NT2/D1 (cell line): Measurements from ENCODE around the gene ADAMTSL1.
"Not testable (repeated sequence)": the region's sequence is repeated elsewhere in the genome, so short reads cannot be mapped to it uniquely, and the experiment has no call there.

Experiments used
- DNase-seq: peaks from one replicate; pipeline ENCODE4 v3.0.0-alpha.2; 2011; ENCODE audit warnings: low read depth, low spot score
- H3K27me3 ChIP-seq: 2 replicates; pipeline ENCODE4 v1.6.0; 2011; ENCODE audit warnings: mild to moderate bottlenecking; ENCODE audit not compliant: insufficient read length, insufficient read depth
- H3K36me3 ChIP-seq: 2 replicates; pipeline ENCODE4 v1.6.1; 2011; ENCODE audit warnings: mild to moderate bottlenecking, low read length, mixed read lengths; ENCODE audit not compliant: insufficient read depth, insufficient read length
- H3K4me1 ChIP-seq: 2 replicates; pipeline ENCODE4 v1.5.1; 2011; ENCODE audit not compliant: insufficient read depth, insufficient read length
- H3K4me3 ChIP-seq: 2 replicates; pipeline ENCODE4 v1.5.1; 2011; ENCODE audit warnings: low read depth; ENCODE audit not compliant: insufficient read length
- H3K9ac ChIP-seq: 2 replicates; pipeline ENCODE4 v1.6.0; 2011; ENCODE audit warnings: low read depth; ENCODE audit not compliant: insufficient read length
- H3K9me3 ChIP-seq: 2 replicates; pipeline ENCODE4 v1.5.1; 2011; ENCODE audit warnings: mild to moderate bottlenecking, low read length; ENCODE audit not compliant: insufficient read depth
- SUZ12 ChIP-seq: IDR thresholded peaks from 2 replicates; pipeline ENCODE4 v1.6.1; 2011; ENCODE audit not compliant: insufficient read length, insufficient read depth; ENCODE audit errors: extremely low read depth
- YY1 ChIP-seq: IDR thresholded peaks from 2 replicates; pipeline ENCODE4 v1.6.1; 2011; ENCODE audit not compliant: insufficient read length, insufficient read depth
- ZNF274 ChIP-seq: IDR thresholded peaks from 2 replicates; pipeline ENCODE4 v1.6.1; 2011; ENCODE audit warnings: mild to moderate bottlenecking, low read depth, low read length

The ADAMTSL1 gene

DNA sequence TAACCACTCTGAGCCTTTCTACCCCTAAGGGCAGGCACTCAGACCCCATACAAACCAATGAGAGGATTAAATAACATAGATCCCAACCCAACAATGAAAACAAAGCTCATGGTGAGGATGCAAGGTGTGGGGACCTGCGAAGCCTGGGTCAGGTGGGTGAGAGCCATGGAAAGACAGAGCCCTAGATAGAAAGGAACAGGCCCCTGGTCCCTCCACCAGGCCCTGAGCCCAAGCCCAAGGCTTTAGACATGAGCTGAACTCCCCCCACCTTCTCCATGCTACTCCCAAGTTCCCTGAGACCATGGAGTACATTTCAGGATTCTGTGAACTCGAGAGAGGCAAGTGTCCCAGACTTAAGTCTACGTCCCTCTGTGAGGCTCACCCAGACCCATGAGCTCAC is 452.6 kb downstream of the ADAMTSL1 start:
- no peak for DNase-seq
- H3K4me3 ChIP-seq = no peak overlapping the region
- no peaks in the 10 kb centered on the region for H3K36me3 ChIP-seq
- no peaks in the 10 kb centered on the region for H3K27me3 ChIP-seq
- peaks cover 2% of the 10 kb centered on the region for H3K4me1 ChIP-seq
- no peaks in the 10 kb centered on the region for H3K9me3 ChIP-seq
- TF ChIP-seq SUZ12 (no peak), YY1 (no peak), ZNF274 (no peak)
- H3K9ac ChIP-seq = no peak overlapping the region

DNA sequence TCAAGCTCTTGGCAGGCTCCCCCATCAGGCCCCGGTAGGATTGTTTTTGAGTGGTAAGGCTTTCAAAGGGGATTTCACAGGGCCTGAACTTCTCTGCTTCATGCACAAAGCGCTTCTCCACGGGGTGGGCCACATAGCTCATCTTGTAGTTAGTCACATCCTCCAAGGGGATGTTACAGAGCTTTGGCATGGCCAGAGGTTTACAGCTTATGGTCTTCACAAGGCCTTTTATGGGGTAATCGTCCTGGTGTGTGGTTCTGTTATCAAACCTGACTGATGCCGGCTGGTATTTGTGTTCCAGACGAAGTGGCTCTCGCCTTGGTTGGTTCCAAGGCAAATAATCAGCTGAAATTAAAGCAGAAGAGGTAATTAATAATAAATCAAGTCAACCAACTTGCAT is 454.8 kb downstream of the ADAMTSL1 start:
- Histone ChIP-seq H3K9ac (no peak overlapping the region), H3K4me3 (no peak overlapping the region), H3K27me3 (no peaks in the 10 kb centered on the region), H3K4me1 (no peaks in the 10 kb centered on the region), H3K36me3 (no peaks in the 10 kb centered on the region), H3K9me3 (no peaks in the 10 kb centered on the region)
- DNase-seq = no peak
- TF ChIP-seq YY1 = no peak
- TF ChIP-seq SUZ12 = no peak
- no peak for TF ChIP-seq ZNF274

DNA sequence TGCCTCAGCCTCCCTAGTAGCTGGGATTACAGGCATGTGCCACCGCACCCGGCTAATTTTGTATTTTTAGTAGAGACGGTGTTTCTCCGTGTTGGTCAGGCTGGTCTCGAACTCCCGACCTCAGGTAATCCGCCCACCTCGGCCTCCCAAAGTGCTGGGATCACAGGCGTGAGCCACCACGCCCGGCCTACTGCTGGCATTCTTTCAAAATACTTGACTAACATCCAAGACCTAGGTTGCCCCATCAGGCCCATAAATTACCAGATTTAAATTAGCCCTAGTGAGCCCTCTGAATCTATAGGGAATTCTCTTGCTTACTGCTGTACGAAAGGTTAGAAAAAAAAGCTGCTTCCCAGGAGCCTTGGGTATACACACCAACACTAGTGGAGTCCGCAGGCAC is 456.7 kb downstream of the ADAMTSL1 start:
- H3K36me3 ChIP-seq, H3K9me3 ChIP-seq, H3K4me3 ChIP-seq, DNase-seq, H3K27me3 ChIP-seq, H3K4me1 ChIP-seq, H3K9ac ChIP-seq: not testable (repeated sequence)

DNA sequence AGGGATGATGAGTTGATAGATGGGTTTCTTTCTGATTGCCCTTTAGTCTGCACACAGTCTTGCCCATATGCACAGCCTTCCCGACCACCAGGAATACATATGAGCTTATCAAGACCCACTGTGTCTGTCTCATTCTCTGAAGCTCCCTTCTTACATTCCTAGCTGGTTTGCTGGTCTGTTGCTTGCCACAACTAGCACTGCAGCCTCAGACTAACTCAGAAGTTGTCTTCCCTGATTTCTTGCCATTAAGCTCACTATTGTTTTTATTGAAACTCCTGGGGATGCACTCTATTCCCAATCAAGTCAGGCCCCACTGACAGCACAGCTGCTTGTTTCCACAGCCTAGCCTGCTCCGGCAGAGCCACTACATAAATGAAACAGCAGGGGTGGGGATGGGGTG is 461.6 kb downstream of the ADAMTSL1 start:
- no peak for DNase-seq
- no peaks in the 10 kb centered on the region for H3K27me3 ChIP-seq
- TF ChIP-seq ZNF274 (no peak), YY1 (no peak), SUZ12 (no peak)
- H3K4me1 ChIP-seq = no peaks in the 10 kb centered on the region
- no peaks in the 10 kb centered on the region for H3K36me3 ChIP-seq
- no peak overlapping the region for H3K9ac ChIP-seq
- H3K9me3 ChIP-seq = no peaks in the 10 kb centered on the region
- H3K4me3 ChIP-seq = no peak overlapping the region

DNA sequence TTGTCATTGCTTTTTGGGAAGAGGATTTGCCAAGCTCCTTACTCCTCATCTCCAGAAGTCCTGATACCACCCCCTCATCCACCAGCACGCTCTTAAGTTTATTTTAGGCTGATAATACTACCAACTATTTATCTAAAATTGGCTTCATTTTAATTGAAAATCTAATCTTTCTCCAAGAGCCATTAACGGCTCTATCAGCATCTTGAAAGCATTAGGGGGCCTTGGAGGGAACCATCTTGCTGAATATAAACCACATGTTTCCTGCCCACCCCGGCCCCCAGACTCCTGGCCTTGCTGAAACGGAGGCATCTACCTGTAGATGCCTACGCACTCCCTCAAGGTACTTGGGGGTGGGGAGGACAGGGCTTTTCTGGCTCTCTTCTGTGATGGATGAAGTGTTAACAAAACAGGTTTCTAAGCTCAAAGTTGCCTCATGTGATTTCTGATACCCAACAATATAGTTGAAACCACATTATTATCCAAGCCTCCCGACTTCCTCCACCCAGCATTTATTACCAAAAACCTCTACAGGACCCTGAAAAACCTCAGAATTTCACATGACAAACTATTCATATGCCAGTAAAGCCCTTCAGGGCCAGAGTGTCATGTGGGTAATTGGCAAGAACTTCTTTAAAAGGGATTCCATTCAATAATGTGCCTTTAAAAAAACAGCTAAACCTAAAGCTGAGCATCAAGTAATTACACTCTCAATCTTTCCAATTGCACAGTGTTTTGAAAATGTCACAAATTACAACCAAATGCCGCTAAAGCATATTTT is 462.3 kb downstream of the ADAMTSL1 start:
- no peak for TF ChIP-seq SUZ12
- no peak for TF ChIP-seq ZNF274
- Histone ChIP-seq H3K36me3 (no peaks in the 10 kb centered on the region), H3K9ac (no peak overlapping the region), H3K9me3 (no peaks in the 10 kb centered on the region), H3K4me3 (no peak overlapping the region), H3K27me3 (no peaks in the 10 kb centered on the region), H3K4me1 (no peaks in the 10 kb centered on the region)
- DNase-seq = no peak

DNA sequence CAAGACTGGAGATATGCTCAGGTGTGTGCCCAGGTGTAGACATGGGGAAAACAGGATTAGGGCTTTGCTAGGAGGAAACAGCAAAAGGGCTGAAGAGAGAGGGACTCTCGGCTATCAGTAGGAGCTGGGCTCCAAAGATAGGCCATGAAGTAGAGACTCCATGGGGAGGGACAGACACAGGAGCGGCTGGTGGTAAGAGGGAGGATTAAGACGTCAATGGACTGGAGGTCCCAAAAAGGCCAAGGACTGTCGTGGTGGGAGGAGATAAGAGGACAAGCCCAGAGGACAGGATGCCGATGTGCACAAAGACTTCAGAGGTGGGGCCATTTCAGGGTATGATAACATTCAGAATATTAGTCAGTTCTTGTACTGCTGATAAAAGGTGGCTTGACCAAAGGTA is 466.0 kb downstream of the ADAMTSL1 start:
- H3K4me3 ChIP-seq = no peak overlapping the region
- no peak for TF ChIP-seq YY1
- no peak for TF ChIP-seq ZNF274
- no peak for TF ChIP-seq SUZ12
- H3K9ac ChIP-seq = no peak overlapping the region

DNA sequence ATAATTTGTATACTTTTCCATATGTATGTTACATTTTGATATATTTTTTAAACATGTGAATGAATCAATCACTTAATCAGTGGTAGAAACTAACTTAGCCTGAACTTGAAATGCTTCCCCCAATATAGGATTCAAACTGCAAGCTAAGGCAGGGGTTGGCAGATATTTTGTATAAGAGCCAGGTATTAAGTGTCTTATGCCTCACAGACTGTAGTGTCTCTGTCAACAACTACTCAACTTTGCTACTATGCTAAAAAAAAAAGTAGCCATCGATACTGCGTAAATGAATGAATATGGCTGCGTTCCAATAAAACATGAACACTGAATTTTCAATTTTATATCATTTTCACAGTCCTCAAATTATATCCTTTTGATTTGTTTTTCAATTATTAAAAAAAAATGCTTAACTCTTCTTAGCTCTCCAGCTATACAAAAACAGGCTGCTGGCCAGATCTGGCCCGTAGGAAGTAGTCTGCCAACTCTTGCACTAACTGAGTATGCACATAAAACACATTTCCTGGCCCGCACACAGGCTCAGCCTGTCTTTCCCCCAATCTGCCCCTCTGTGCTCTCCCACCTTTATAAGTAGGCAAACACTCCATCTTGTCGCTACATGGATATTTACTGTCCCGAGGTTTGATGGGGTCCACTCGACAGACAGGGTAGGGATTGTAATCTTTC is 467.2 kb downstream of the ADAMTSL1 start:
- DNase-seq = no peak
- Histone ChIP-seq H3K9ac (no peak overlapping the region), H3K36me3 (no peaks in the 10 kb centered on the region), H3K4me1 (no peaks in the 10 kb centered on the region), H3K27me3 (no peaks in the 10 kb centered on the region), H3K4me3 (no peak overlapping the region), H3K9me3 (no peaks in the 10 kb centered on the region)
- TF ChIP-seq YY1 (no peak), ZNF274 (no peak)

More for the DNA sequence above, 466.0 kb downstream of the ADAMTSL1 start:
- Histone ChIP-seq H3K4me1 (no peaks in the 10 kb centered on the region), H3K36me3 (no peaks in the 10 kb centered on the region), H3K27me3 (no peaks in the 10 kb centered on the region), H3K9me3 (no peaks in the 10 kb centered on the region)
- DNase-seq = no peak

DNA sequence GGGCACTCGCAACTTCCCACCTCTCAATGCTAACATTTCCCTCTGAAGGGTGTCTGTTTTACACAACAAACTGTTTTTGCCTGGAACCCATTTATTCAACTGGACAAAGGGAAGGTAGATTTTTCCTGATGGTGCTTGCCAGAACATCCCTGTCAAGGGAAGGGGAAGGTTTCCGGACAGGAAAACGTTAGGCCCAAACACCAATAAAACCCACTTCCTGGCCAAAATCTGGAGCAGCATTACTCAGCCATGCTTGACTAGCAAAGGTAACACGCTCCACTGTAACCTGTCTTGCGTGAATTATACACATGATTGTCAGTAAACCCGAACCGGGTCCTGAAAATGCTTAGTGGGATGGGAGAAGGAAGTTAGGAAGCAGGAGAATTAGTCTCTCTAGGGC is 468.8 kb downstream of the ADAMTSL1 start:
- no peak for DNase-seq
- Histone ChIP-seq H3K9me3 (no peaks in the 10 kb centered on the region), H3K36me3 (no peaks in the 10 kb centered on the region), H3K27me3 (no peaks in the 10 kb centered on the region), H3K4me1 (no peaks in the 10 kb centered on the region), H3K9ac (no peak overlapping the region), H3K4me3 (no peak overlapping the region)
- TF ChIP-seq SUZ12 (no peak), ZNF274 (no peak), YY1 (no peak)
